ENCODE data around the gene PTGFRN.
A peak's percentile ranks its signal among the peaks of the same experiment; 100 is the strongest.
"Not testable (repeated sequence)": the region's sequence is repeated elsewhere in the genome, so short reads cannot be mapped to it uniquely, and the experiment has no call there.

PTGFRN gene

DNA sequence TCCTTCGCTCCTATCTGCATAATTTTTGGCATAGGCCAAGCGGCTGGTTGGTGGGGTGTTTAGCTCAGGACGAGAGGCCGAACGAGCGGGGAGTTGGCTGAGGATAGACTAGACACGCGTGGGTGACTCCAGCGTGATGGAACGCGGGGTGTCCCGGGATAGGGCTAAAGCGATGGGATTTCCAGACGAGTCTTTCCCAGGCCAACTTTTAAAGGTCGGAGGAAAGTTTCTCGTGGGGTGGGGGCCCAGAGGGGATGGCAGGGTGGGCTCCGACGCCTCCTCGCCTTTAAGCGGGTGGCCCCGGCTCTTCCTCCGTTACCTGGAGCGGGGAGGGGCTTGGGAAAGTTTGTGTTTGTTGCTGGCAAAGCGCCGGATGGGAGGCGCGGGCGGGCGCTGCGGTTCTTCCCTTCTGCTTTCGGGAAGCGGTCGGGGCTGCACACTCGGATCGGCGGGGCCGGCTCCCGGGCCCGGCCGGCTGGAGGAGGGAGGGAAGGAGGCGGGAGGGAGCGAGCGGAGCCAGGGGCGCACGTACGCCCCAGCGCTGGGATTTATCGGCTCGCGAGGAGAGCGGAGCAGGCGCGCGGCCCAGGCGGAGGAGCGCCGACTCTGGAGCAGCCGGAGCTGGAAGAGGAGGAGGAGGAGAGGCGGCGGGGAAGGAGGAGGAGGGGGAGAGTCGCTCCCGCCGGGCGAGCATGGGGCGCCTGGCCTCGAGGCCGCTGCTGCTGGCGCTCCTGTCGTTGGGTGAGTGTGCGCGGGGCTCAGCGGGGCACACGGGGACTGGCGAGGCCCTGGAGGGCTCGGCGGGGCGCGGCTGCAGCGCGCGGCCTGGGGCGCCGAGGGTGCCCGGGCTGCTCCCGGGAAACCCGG is at the start of gene PTGFRN:
Gene PTGFRN (plus strand): TSS at position 405 of the 867 bp plus-strand sequence. CDS start 288 bp downstream, at position 693.
- no peak for DNase-seq

DNA sequence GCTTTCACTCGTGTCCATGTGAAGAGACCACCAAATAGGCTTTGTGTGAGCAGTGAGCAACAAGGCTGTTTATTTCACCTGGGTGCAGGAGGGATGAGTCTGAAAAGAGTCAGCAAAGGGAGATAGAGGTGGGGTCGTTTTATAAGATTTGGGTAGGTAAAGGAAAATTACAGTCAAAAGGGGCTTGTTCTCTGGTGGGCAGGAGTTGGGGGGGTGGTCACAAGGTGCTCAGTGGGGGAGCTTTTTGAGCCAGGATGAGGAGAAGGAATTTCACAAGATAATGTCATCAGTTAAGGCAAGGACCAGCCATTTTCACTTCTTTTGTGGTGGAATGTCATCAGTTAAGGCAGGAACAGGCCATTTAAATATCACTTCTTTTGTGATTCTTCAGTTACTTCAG is 49.5 kb upstream of the PTGFRN start:
- DNase-seq, result not testable (repeated sequence)

DNA sequence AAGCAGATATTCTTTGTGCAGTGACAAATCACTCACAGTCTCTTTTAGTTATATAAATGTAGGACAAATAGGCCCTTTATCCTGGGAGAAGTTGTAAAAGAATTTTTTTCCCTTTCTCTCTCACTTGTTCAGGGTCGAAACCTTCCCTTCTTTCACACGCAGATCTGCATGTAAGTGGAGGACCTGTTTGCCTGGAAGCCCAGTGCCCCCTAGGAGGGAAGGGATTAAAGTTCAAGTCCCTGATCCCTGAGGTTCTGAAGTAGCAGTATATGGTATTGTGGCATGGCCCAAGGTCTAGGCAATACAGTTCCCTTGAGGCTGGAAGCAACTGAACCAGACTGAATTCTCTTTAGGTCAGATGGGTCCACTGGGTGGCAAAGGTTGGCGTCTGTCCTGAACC is 48.6 kb upstream of the PTGFRN start:
- DNase-seq, result no peak

DNA sequence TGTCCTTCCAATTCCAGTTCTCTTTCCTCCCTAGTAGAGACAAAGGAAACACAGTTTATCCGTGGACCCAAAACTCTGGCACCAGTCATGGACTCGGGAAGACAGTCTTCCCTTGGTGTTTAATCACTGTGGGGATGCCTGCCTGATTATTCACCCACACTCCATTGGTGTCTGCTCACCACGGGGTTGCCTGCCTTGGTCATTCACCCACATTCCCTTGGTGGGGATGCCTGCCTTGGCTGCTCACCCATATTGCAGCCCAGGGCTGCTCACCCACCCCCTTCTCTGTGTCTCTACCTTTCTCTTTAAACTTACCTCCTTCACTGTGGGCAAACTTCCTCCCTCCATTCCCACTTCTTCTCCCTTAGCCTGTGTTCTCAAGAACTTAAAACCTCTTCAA is 46.7 kb upstream of the PTGFRN start:
- DNase-seq, result not testable (repeated sequence)

DNA sequence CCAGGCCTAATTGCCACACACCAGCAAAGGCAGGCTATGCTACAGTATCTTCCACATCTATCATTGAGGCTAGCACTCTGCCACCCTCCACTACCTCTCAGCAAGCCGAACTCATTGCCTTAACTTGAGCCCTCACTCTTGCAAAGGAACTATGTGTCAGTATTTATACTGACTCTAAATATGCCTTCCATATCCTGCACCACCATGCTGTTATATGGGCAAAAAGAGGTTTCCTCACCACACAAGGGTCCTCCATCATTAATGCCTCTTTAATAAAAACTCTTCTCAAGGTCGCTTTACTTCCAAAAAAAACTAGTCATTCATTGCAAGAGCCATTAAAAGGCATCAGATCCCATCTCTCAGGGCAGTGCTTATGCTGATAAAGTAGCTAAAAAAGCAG is 43.2 kb upstream of the PTGFRN start:
- not testable (repeated sequence) for DNase-seq

DNA sequence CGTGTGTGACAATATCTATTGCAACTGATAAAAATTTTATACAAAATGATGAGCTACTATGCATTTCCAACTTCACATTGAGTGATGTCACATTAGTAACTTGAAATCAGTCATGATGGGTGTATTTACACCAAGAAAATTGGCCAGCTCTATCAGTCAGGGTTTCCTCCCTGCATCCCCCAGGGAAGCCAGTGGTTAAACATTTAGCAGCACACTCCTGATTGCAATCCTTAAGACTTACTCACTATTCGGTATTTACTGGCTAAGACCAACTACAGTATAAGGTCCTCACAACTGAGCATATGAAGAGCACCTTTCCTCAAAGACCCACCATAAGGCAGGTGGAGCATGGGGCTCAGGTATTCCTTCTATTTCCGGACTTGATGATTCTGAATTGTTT is 41.3 kb upstream of the PTGFRN start:
- no peak for DNase-seq

DNA sequence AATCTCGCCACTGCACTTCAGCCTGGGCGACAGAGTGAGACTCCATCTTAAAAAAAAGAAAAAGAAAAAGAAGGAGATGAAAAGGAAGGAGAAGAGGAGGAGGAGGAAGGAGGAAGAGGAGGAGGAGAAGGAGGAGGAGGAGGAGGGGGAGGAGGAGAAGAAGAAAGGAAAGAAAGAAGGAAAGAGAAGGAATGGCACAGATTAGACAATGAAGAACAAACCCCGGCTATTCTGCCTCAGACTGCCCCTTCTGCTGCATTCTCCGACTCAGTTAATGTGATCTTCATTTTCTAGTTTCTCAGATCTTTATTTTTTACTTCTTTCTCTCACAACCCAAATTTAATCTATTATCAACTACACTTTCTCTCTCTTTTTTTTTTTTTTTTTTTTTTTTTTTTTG is 40.1 kb upstream of the PTGFRN start:
- DNase-seq, result no peak

DNA sequence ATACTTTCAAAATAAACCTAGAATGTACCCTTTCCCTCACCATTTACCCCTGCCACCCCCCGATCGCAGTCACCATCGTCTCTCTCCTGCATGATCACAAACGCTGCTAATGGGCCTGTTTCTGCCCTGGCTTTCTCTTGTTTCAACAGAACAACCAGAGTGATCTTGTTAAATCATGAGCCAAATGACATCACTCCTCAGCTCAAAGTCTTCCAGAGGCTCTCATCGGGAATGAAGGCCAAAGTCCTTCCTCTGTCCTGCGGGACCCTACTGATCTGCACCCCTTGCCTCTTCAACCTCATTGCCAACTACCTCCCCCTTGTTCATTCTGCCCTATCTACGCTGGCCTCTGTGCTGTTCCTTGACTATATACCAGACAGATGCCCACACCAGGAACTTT is 39.4 kb upstream of the PTGFRN start:
- DNase-seq, result no peak

DNA sequence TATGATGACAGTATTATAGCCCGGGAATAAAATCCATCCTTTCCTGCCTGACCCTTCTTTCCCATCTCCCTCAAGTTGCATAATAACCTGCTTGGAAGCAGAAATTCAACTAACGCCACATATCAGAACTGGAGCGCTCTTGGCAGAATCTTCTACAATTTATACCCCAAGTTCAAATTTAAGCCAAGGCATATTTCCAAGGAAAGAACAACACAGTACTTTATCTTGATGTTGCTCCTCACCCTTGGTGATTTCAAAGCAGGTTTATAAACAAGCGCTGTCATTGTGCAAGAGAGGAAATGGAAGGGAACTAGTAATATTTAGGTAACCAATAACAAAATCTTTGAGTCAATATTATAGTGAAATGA is 38.0 kb upstream of the PTGFRN start:
- no peak for DNase-seq

DNA sequence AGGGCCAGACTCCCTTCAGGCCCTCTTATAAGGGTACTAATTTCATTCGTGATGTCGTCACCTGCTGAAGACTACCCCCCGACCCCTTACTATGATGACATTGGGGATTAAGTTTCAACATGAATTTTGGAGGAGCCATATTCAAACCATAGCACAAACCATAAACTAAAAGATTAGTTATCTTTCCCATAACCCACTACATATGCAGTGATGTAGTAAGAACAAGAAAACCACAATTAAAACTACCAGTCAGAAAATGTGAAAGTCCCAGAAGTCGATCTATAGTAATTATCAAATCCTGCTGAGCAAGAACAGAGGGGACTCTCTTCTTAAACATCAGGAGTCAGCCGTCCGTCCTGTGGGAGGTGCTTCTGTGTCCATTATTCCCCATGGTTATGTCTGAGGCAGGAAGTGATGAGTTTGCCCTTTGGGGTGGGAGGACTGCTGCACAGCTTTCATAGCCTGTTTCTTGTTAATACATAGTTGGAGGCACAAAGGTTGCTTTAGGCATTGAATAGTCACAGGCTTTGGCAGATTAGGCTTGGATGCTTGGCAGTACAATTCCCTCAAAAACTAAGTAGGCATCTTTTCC is 35.9 kb upstream of the PTGFRN start:
- no peak for DNase-seq

DNA sequence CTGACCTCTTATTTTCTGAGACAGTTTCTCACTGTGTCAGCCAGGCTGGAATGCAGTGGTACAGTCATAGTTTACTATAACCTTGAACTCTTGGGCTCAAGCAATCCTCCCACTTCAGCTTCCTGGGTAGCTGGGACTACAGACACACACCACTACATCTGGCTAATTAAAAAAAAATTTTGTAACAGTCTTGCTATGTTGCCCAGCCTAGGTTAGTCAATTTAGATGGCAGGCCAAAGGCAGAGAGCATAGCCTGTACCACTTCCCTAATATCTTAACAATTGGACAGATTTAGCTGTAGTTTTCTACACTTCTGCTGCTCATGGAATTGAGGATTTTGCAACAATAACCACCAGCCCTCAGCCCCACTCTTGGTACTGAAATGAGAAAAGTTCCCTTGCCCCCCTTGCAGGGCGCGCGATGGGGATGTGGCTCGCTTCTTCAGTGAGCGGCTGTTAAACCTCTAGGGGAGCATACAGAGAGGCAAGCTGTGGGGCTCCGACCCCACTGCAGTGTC is 34.9 kb upstream of the PTGFRN start:
- DNase-seq, result no peak

DNA sequence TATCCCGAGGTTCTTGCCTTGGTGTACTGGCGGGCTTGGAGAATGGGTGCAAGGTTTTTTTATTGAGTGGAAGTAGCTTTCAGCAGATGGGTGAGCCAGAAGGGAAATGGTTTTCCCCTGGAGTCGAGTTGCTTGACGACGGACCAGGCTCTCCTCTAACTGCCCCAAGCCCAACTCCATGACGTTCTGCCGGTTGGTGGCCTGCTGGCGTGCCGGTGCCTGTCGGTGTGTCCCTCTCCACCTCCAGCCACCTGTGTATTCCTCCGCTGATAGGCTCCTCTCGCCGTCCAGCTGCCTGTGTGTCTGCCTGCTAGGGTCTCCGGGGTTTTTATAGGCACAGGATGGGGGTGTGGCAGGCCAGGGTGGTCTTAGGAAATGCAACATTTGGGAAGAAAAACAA is 34.3 kb upstream of the PTGFRN start:
- DNase-seq, result no peak

DNA sequence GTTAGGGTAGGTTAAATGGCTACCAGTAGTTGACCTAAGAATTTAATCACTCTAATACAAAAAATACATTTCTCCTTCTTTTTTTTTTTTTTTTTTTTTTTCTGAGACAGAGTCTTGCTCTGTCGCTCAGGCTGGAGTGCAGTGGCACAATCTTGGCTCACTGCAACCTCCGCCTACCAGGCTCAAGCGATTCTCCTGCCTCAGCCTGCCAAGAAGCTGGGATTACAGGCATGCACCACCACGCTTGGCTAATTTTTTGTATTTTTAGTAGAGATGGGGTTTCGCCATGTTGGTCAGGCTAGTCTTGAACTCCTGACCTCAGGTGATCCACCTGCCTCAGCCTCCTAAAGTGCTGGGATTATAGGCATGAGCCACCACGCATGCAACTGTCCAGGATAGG is 33.8 kb upstream of the PTGFRN start:
- not testable (repeated sequence) for DNase-seq

DNA sequence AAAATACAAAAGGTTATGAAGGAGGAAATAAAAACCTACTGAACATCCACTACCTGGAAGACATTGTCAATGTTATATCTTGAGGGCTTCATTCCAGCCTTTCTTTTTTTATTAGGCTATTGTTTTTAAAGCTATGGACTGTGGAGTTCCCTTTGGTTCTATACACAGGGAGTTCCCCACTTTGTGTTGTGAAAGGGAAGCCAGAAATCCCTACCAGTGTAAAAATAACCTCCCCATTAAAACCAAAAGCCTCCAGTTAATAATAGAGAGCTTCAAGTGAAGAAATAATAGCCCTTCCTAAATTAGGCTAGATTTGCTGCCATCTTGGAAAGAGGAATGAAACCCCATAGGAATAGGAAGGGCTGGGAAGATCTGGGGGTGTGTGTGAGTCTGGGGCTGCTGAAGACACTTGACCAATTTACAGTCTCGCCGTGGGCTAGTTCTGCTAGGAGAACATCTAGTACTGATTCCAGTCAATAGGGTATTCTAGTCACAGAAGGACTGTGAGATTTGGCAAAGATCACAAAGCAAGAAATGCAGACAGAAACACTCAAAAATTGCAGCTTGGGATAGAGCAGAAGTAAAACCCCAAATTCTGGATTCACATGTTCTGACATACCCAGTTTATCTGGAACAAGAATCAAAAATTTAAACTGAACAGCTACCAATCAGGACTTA is 32.4 kb upstream of the PTGFRN start:
- no peak for DNase-seq

DNA sequence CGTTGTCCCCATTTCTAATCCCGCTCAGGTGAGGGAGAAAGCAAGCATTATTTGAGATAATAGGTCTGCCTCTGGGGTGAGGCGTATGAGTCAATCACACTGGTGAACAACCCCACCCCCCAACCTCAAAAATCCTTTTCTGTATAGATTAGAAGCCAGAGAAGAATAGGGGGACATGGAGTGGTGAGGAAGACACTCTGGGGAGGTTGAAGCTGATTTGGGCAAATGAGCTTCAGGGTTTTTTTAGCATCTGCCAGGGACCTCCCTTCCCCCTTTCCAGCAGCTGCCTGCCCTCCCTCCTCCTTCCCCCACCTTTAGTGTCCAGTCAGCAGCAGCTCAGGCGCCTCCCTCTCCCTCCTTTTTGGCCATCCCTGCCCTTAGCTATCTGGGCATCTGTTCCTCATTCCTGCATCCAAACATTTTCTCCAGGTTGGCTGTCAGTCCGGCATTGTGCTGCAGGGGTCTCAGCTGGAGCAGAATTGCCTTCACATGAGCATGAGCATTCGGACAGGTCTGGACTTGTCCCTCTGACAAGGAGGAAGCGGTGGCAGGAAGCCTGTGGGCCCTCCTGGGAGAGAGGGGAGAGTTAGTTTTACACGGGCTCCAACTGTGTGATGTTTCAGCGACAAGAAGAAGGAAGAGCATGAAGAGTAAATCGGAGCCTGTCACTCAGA is 30.8 kb upstream of the PTGFRN start:
- DNase-seq, result peak; percentile 59

DNA sequence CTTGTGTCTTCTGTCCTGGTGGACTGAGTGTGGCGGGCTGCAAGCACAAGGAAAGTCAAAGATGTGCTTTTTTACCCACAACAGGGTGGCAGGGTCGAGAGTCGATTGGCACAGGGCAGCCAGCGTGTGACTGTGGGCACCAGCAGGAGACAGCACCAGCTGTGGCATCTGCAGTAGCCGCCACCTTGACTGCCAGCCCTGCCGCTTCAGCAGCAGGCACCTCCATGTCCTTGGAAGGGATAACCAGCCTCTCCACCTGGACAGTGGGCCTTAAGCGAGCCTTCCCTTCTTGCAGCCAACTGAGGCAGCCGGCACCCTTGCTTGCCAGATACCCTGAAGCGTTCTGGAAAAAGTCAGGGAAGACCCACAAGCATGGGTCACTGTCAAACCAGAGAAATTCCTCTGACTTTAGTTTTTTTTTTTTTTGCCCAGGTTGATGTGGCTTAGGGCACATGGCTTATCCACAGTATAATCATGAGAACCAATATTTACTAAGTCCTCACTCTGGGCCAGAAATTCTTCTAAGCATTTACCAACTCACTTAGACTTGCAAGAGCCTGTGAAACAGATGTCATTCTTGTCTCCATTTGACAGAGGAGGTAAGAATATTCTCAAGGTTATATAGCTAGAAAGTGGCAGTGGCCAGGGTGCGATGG is 30.1 kb upstream of the PTGFRN start:
- no peak for DNase-seq

DNA sequence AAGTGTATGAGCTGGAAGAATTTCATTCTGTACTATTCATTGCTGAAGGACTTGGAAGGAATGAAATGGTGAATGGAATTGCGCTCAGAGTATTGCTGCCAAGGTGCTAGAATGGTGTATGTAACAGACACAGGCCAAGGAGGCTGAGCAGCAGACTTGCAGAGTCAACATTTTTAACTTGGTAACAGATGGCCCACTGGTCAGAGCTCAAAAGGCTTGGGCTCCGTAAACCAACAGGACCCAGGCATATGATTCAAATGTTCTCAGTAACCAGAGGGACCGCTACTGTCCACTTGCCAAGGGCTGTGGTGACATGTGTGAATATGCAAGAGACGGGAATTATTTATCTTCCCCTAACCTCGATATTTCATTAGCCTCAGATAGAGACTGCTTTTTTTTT is 28.8 kb upstream of the PTGFRN start:
- DNase-seq, result no peak

DNA sequence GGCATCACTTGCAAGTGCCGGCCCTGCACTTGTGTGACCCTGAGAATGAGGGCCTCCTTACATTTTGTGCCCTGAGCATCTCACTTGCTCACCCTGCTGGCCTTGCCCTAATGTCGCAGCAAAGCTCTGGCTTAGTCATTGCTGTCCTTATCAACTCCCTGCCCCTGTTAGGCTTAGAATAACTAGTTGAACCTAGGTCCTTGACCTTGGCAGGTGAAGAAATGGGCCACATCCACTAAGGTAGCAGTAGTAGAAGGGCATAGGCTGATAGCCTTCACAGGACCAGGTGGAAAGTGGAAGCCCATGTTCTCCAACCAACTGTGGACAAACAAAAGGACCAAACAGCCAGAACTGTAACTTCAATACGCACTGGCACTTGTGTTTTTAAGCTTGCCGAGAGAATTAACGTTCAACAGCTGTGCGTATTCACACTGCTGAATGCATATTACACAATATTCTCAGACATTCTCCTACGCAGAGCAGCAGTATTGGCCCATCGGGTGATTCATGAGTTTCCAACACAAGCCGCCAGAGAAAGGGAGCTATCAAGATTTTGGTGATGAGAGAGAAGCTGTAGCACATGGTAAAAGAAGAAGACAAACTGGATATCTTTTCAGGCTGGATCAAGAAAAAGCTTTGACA is 27.7 kb upstream of the PTGFRN start:
- no peak for DNase-seq

DNA sequence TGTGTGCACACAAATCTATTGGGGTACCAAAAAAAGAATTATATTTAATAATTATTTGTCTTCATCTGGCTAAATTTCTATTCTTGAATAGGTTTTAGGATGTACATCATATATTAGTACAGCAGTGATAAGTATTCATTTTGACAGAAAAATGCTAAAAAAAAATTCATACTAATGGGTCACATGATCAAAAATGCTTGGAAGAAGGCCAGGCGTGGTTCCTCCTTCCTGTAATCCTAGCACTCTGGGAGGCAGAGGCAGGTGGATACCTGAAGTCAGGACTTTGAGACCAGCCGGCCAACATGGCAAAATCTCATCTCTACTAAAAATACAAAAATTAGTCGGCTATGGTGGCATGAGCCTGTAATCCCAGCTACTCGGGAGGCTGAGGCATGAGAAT is 26.9 kb upstream of the PTGFRN start:
- no peak for DNase-seq

DNA sequence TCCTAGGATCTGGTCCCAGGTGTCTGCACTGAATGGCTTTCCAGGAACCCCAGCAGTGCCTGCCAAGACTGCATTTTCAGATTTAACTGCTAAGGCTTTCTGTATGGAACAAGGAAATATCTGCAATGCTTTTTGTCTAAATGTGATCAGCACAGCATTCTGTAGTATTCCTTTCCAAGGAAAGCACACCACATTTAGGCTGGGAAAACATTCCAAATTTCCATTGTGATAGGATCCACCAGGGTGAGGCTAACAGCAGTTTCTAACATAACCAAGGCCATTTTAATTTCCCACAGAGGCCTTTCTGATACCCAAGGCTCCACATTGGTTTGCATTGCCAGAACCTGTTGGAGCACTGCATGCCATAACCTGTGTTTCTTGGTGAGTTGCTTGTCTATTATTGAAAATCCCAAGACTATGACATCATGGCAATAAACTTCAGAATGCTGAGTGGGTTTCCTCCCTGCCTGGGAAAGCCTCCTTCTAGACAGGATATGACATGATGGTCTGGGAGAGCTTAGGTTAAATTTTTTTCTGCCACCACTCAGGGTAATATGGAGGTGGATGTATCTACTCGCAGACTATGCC is 23.3 kb upstream of the PTGFRN start:
- DNase-seq, result no peak

DNA sequence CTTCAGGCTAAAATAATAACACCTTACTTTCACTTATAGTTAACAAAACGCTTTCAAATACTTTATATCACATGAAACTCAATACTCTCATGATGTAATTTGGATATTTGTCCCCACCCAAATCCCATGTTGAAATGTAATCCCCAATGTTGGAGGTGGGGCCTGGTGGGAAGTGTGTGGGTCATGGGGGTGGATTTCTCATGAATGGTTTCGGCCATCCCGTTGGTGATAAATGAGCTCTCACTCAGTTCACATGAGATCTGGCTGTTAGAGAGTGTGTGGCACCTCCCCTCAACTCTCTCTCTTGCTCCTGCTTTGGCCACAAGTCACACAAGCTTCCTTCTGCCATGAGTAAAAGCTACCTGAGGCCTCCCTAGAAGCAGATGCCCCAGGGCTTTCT is 22.5 kb upstream of the PTGFRN start:
- DNase-seq, result no peak

DNA sequence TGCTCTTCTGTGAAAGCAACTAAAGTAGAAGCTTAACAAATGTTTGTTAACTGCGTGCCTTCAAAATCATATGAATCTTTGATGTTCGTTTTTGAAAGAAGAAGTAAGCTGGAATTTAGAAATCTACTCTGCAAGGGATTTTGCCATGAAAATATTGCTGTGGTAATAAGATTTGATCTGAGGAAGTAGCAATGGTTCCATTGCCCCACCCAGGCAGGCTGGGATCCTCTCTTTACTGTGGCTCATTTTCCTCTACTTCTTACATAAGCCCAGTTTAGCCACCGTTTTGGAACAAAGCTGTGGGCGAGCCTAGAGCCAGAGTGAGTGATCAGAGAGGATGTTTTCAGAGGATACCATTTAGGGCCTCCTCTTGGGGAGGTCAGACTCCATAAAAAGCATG is 20.3 kb upstream of the PTGFRN start:
- no peak for DNase-seq
